Measurements from ENCODE around the gene TAF6. TPM values are rescaled to one million over a fixed set of nuclear protein-coding genes. Genes with fewer than 3 reads are reported as not detected.

TAF6 gene
- total and polyA plus RNA-seq, 9 of the 15 experiments (the other 6 are each of a cell fraction or from before 2014, with no cell fraction given), result 0.78 to 78.7 (median 21.3) TPM

DNA sequence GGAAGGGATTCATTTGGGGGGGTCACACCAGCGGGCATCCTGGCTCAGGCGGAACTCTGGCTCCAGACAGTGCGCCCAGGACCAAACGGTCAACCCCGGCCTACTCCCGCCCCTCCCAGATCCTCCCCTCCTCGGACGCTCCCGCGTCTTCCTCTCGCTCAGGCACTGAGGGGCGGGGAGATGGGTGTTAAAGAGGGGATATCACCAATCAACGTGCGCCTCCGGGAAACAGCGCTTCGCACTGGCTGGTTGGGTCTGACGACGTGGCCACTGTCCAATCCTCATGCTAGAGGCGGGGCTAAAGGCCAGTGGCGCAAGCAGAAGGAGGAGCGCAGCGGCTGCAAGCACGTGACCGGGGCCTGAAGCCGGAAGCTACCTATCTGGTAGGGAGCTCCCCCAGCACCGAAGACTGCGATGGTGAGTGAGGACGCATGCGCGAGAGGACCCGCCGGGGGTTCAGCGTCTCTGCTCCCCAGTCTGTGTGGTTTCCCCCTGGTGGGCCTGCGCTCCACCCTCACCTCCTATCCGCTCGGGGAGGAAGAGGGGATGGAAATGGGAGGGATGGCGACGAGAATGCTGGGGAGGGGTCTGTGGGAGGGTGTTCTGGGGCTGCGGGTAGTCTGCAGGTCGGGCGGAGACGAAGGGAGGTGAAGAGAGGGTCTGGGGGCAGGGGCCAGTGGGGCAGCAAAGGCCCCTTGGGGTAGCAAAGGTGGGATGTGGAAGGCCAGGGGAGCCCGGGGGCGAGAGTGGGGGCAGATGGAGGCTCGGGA is 29.6 kb upstream of the TAF6 start, which contains the start of gene LAMTOR4 (continued):
- TF ChIP-seq, protein P1, sequence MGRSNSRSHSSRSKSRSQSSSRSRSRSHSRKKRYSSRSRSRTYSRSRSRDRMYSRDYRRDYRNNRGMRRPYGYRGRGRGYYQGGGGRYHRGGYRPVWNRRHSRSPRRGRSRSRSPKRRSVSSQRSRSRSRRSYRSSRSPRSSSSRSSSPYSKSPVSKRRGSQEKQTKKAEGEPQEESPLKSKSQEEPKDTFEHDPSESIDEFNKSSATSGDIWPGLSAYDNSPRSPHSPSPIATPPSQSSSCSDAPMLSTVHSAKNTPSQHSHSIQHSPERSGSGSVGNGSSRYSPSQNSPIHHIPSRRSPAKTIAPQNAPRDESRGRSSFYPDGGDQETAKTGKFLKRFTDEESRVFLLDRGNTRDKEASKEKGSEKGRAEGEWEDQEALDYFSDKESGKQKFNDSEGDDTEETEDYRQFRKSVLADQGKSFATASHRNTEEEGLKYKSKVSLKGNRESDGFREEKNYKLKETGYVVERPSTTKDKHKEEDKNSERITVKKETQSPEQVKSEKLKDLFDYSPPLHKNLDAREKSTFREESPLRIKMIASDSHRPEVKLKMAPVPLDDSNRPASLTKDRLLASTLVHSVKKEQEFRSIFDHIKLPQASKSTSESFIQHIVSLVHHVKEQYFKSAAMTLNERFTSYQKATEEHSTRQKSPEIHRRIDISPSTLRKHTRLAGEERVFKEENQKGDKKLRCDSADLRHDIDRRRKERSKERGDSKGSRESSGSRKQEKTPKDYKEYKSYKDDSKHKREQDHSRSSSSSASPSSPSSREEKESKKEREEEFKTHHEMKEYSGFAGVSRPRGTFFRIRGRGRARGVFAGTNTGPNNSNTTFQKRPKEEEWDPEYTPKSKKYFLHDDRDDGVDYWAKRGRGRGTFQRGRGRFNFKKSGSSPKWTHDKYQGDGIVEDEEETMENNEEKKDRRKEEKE (IDR thresholded peaks at IDR 0.05; ENCODE audit: borderline replicate concordance in 1 of 2, control insufficient read depth in 1 of 2, low read depth in 2 of 2, low read length in 1 of 2), result no peak
- TF ChIP-seq SIX5 (IDR thresholded peaks at IDR 0.05; ENCODE audit: borderline replicate concordance in 1 of 2, insufficient read depth in 1 of 2, low read depth in 1 of 2, low read length in 2 of 2) (no peak), SNRNP70 (optimal IDR thresholded peaks at IDR 0.05; ENCODE audit: low read depth, low read length) (no peak), SETDB1 (IDR thresholded peaks at IDR 0.05; ENCODE audit: low read length) (no peak), CHD2 (IDR thresholded peaks at IDR 0.05; ENCODE audit: low read depth, low read length) (peak; percentile 90), SMARCC2 (IDR thresholded peaks at IDR 0.05; ENCODE audit: low read depth) (no peak), SMAD4 (CRISPR knock-in tag; conservative IDR thresholded peaks at IDR 0.05) (peak; percentile 54; the same call in 1 of the 2 replicates), CEBPB (tag; IDR thresholded peaks at IDR 0.05) (peak; percentile 99), ZNF589 (CRISPR knock-in tag; IDR thresholded peaks at IDR 0.05; ENCODE audit: low read depth) (no peak), ETS2 (tag; IDR thresholded peaks at IDR 0.05; ENCODE audit: borderline replicate concordance, poor library complexity, severe bottlenecking) (no peak), TARDBP (IDR thresholded peaks at IDR 0.05) (no peak), ZBTB1 (CRISPR knock-in tag; IDR thresholded peaks at IDR 0.05; ENCODE audit: borderline replicate concordance, low read depth) (no peak)

Measured in K562 (cell line).